Gastrocnemius medialis (tissue), 4 donors: ENCODE results near the gene MED25.

Source experiments
- CTCF ChIP-seq, 5 experiments: fragments of 450-650 bp in 3 of 5; fragments of 200-600 bp in 2 of 5; sonication (generic) in 2 of 5; IDR thresholded peaks in 4 of 5; conservative IDR thresholded peaks in 1 of 5; 1 replicate in 4 of 5; 2 replicates in 1 of 5; pipeline ENCODE4 v1.5.1; 2016 to 2019; ENCODE audit warnings: antibody characterized with exemption in 5 of 5, mild to moderate bottlenecking in 3 of 5, moderate library complexity in 3 of 5
- POLR2A ChIP-seq, 2 donors: fragments of 450-650 bp; IDR thresholded peaks; one replicate each; pipeline ENCODE4 v1.6.1; 2017; ENCODE audit warnings: antibody characterized with exemption in 2 of 2, mild to moderate bottlenecking in 2 of 2, moderate library complexity in 2 of 2

GRCh38 chr19:49861541-49862378 lies 43.7 kb downstream of the MED25 start:
- TF ChIP-seq CTCF (IDR thresholded peaks at IDR 0.05 in 4 of 5, conservative IDR thresholded peaks at IDR 0.05 in 1 of 5) (no peak), POLR2A (IDR thresholded peaks at IDR 0.05) (no peak)
